PFSK-1 (cell line): ENCODE data around the gene PNMA6F.

ENCODE experiments used
- FOXP2 ChIP-seq: optimal IDR thresholded peaks from 2 replicates; pipeline ENCODE3; 2011; ENCODE audit warnings: borderline replicate concordance, control low read depth, inconsistent platforms; ENCODE audit not compliant: insufficient read depth; ENCODE audit errors: extremely low read length, extremely low read depth
- POLR2AphosphoS5 ChIP-seq: IDR thresholded peaks from 2 replicates; pipeline ENCODE4 v1.6.1; 2012; ENCODE audit warnings: low read depth, mild to moderate bottlenecking, control low read depth, low read length, moderate library complexity
- SIN3A ChIP-seq: IDR thresholded peaks from 2 replicates; pipeline ENCODE4 v1.6.1; 2012; ENCODE audit warnings: mild to moderate bottlenecking, low read length, moderate library complexity, borderline replicate concordance; ENCODE audit not compliant: insufficient read depth
- TAF1 ChIP-seq: IDR thresholded peaks from 2 replicates; pipeline ENCODE4 v1.6.1; 2012; ENCODE audit warnings: low read length, control low read depth, borderline replicate concordance; ENCODE audit not compliant: insufficient read depth
- TF ChIP-seq, protein P1 (sequence below), 2 experiments: IDR thresholded peaks; 2 replicates each; pipeline versions ENCODE4 v1.6.1 to v1.8.0; 2011 to 2012; ENCODE audit warnings: low read depth in 2 of 2, low read length in 2 of 2, control low read depth in 1 of 2, inconsistent platforms in 1 of 2, mild to moderate bottlenecking in 1 of 2, moderate library complexity in 1 of 2; ENCODE audit not compliant: insufficient read depth in 1 of 2

The PNMA6F gene

DNA sequence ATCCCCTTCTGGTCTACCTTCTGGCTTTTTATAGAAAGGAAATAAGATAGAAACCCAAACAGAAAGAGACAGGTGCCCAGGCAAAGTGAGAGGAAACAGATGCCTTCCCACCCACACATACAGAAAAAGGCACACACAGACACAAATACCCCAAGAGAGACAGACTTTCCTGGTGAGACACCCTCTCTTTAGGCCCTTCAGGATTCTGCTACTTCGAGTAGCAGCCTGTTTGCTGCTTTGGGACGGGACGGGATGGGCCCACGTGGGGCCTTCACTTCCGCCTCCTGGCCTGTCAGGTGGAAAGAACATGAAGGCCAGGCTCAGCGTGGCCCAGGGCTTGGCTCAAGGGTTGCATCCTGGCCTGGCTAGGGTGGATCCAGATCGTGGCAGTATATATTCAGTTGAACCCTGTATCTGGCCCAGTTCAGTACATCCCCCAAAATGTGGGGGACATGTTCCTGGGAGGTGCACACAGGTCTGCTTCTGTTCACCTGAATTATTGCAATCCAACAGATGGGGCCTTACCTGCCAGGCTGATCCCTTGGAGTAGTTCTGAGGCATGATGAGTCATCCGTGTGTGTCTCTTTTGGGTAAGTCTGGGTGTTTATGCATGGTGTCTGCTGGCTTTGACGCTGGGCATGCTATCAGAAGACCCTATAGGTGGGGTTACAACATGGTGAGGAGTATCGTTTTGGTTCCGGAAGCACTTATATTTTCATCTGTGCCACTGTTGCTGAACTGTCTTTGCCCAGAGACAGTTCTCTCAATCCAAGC lies 14.7 kb upstream of the PNMA6F start:
- TF ChIP-seq, protein P1, sequence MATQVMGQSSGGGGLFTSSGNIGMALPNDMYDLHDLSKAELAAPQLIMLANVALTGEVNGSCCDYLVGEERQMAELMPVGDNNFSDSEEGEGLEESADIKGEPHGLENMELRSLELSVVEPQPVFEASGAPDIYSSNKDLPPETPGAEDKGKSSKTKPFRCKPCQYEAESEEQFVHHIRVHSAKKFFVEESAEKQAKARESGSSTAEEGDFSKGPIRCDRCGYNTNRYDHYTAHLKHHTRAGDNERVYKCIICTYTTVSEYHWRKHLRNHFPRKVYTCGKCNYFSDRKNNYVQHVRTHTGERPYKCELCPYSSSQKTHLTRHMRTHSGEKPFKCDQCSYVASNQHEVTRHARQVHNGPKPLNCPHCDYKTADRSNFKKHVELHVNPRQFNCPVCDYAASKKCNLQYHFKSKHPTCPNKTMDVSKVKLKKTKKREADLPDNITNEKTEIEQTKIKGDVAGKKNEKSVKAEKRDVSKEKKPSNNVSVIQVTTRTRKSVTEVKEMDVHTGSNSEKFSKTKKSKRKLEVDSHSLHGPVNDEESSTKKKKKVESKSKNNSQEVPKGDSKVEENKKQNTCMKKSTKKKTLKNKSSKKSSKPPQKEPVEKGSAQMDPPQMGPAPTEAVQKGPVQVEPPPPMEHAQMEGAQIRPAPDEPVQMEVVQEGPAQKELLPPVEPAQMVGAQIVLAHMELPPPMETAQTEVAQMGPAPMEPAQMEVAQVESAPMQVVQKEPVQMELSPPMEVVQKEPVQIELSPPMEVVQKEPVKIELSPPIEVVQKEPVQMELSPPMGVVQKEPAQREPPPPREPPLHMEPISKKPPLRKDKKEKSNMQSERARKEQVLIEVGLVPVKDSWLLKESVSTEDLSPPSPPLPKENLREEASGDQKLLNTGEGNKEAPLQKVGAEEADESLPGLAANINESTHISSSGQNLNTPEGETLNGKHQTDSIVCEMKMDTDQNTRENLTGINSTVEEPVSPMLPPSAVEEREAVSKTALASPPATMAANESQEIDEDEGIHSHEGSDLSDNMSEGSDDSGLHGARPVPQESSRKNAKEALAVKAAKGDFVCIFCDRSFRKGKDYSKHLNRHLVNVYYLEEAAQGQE (IDR thresholded peaks at IDR 0.05; ENCODE audit: insufficient read depth in 1 of 2, low read depth in 2 of 2, low read length in 2 of 2) = no peak
- TF ChIP-seq FOXP2 = no peak
- no peak for TF ChIP-seq SIN3A
- TF ChIP-seq POLR2AphosphoS5 = no peak
- TF ChIP-seq TAF1 = no peak

DNA sequence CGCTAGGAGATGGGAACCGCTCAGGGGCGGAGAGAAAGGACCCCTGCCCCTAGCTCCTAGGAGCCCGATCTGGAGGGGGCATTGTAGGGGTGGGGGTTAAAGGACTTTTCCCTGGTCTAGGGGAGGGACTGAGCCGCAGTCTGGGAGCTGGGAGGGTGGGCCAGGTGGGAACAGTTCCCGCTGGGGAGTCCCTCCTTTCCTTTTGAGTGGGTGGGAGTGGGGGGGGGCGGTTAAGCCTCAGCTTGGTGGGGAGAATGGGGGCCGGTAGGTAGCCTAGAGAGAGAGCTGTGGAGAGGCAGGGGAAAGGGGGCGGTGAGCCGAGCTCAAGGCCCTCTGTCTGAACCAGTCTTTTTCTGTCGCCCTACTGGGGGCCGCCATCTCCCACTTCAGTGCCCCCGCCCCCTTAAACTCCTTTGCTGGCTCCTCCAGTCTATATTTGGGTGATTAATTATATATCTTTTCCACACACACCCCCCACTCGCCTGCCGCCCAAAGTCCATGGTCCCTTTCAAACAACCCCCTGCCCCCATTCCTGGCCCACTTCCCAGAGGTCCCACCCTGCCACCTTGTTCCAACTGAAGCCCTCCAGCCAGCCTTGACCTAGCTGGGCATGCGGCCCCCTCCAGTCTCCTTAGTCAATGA lies 13.2 kb upstream of the PNMA6F start:
- TF ChIP-seq POLR2AphosphoS5 (no peak), TAF1 (no peak), SIN3A (no peak), FOXP2 (no peak)
- TF ChIP-seq, protein P1 (IDR thresholded peaks at IDR 0.05; ENCODE audit: insufficient read depth in 1 of 2, low read depth in 2 of 2, low read length in 2 of 2) = no peak

DNA sequence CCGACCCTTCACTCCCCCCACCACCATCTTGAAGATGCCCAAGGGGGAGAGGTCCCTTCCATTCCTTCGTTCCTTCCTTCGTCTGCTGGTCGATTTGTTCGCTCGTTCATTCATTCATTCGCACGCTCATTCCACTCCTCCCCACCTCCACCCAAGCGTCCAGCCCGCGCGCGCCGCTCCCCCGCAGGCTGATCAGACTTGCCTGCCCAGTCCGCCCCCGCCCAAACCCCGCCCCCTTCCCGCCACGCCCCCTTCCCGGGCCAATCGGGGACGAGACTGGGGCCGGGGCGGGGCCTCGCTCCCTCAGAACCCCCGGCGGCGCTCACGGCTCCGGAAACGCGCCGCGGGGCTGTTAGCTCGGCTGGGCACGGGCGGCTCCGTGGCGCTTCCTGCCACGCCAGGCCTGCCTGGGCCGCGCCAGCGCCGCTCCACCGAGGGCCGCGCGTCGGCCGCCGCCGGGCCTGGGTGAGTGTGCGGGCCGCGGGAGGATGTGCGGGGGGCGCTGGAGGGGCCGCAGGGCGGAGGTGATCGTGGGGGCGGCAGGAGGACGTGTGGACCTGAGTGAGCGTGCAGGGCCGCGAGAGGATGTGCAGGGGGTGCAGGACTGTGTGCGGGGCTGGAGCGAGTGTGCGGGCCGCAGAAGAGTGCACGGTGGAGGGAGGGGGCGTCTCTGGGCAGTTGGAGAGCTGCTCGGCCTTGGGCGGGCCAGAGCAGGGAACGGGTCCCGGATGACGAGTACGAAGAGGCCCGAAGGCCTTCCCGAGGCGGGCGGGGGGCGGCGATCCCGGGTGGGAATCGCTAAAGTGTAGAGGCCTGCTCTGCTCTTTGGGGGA lies 12.5 kb upstream of the PNMA6F start, which contains the start of gene ZNF275:
Gene ZNF275 (plus strand): TSS at position 333 of the 833 bp plus-strand sequence. CDS start 2,527 bp downstream, outside the sequence.
- TF ChIP-seq TAF1 (no peak), SIN3A (no peak), FOXP2 (no peak), POLR2AphosphoS5 (no peak)
- TF ChIP-seq, protein P1 (IDR thresholded peaks at IDR 0.05; ENCODE audit: insufficient read depth in 1 of 2, low read depth in 2 of 2, low read length in 2 of 2) = no peak

DNA sequence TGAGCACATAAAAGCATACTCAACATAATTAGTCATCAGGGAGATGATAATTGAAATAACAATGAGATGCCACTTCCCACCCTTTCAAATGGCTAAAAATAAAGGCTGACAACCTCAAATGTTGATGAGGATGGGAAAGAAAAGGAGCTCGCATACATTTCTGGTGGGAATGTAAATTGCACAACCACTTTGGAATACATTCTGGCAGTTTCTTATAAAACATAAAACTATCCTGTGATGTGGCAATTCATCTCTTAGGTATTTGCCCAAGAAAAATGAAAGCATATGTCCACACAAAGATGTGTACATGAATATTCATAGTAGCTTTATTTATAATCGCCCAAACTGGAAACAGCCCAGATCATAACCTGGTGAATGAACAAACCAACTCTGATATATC lies 11.7 kb upstream of the PNMA6F start:
- TF ChIP-seq FOXP2 = no peak
- no peak for TF ChIP-seq POLR2AphosphoS5
- TF ChIP-seq SIN3A = no peak
- TF ChIP-seq TAF1 = no peak
- TF ChIP-seq, protein P1 (IDR thresholded peaks at IDR 0.05; ENCODE audit: insufficient read depth in 1 of 2, low read depth in 2 of 2, low read length in 2 of 2) = no peak
